Neuron (in vitro differentiated cells): ENCODE measurements around the gene MPPED1.

Experiments used
- H2AFZ ChIP-seq: one replicate; pipeline ENCODE4 v1.6.1; 2013; ENCODE audit warnings: low read depth, mild to moderate bottlenecking, inconsistent platforms, low read length, moderate library complexity
- H3K27me3 ChIP-seq: one replicate; pipeline ENCODE4 v1.6.1; 2013; ENCODE audit warnings: low read length; ENCODE audit not compliant: insufficient read depth
- H3K36me3 ChIP-seq: one replicate; pipeline ENCODE4 v1.6.1; 2013; ENCODE audit warnings: low read length; ENCODE audit not compliant: insufficient read depth
- H3K4me1 ChIP-seq: one replicate; pipeline ENCODE4 v1.6.1; 2013; ENCODE audit warnings: low read length; ENCODE audit not compliant: insufficient read depth
- H3K4me3 ChIP-seq: 2 replicates; pipeline ENCODE4 v1.5.1; 2013; ENCODE audit warnings: mild to moderate bottlenecking, low read length, moderate library complexity
- H3K9me3 ChIP-seq: one replicate; pipeline ENCODE4 v1.6.1; 2013; ENCODE audit warnings: low read length

MPPED1 gene

DNA sequence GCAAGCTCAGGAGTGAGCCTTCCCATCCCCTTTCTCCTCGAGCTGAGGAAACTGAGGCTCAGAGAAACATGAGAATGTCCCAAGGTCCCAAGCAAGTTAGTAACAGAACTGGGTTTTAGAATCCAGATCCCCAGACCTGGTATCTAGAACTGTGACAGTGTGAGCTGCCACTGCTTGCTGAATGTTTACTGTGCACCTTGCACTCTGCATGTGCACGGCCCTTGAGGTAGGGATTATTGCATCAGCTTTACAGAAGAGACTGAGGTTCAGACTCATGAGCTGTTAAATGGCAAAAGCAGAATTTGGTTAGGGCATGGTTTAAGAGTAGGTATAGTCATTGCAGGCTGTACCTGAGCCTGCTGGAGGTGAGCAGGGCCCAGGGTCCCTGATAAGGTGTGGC is 3.8 kb upstream of the MPPED1 start:
- no peak overlapping the region for H3K4me3 ChIP-seq
- H3K9me3 ChIP-seq: no peaks in the 10 kb centered on the region
- H3K4me1 ChIP-seq: peaks cover 4% of the 10 kb centered on the region
- no peaks in the 10 kb centered on the region for H3K36me3 ChIP-seq
- H2AFZ ChIP-seq: no peak overlapping the region
- H3K27me3 ChIP-seq: peaks cover 55% of the 10 kb centered on the region

DNA sequence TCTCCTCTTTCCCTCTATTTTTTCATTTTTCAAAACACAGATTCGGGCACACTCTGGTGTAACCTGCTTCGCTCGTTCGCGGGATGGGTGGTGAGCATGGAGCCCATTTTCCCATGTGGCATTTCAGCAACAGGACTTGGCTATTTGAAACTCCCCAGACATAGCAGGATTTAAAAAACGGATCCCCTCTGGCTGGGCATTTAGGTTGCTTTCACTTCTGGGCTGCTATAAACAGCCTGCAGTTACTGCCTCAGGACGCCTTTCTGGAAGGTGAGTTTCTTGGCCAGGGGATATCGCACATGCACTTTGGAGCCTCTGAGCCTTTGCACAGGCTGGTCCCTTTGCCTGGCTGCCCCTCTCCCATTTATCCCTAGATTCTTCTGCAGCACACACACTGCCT is 2.8 kb upstream of the MPPED1 start:
- peaks cover 66% of the 10 kb centered on the region for H3K27me3 ChIP-seq
- no peak overlapping the region for H2AFZ ChIP-seq

DNA sequence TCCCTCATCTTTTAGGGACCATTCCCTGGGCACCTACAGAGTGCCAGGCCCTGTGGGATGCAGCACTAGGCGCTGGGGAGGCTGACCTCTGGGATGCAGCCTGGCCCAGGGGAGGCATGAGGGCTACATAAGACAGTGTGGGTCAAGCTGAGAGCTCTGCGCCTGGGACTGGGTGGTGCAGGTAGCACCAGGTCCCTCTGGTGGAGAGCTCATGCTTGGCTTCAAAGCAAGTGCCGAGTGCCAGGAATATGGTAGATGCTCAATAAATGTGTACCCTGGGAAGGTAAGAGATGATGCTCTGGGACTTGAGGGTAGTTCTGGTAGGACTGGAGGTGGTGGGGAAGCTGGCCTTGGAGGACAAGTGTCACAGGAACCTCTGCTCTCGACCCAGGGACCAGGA is 2.0 kb upstream of the MPPED1 start:
- no peaks in the 10 kb centered on the region for H3K9me3 ChIP-seq
- peaks cover 73% of the 10 kb centered on the region for H3K27me3 ChIP-seq
- no peaks in the 10 kb centered on the region for H3K36me3 ChIP-seq
- H3K4me1 ChIP-seq: peaks cover 4% of the 10 kb centered on the region
- no peak overlapping the region for H3K4me3 ChIP-seq
- H2AFZ ChIP-seq: no peak overlapping the region

More for the DNA sequence above, 2.8 kb upstream of the MPPED1 start:
- Histone ChIP-seq H3K4me1 (peaks cover 4% of the 10 kb centered on the region), H3K9me3 (no peaks in the 10 kb centered on the region), H3K36me3 (no peaks in the 10 kb centered on the region), H3K4me3 (no peak overlapping the region)

DNA sequence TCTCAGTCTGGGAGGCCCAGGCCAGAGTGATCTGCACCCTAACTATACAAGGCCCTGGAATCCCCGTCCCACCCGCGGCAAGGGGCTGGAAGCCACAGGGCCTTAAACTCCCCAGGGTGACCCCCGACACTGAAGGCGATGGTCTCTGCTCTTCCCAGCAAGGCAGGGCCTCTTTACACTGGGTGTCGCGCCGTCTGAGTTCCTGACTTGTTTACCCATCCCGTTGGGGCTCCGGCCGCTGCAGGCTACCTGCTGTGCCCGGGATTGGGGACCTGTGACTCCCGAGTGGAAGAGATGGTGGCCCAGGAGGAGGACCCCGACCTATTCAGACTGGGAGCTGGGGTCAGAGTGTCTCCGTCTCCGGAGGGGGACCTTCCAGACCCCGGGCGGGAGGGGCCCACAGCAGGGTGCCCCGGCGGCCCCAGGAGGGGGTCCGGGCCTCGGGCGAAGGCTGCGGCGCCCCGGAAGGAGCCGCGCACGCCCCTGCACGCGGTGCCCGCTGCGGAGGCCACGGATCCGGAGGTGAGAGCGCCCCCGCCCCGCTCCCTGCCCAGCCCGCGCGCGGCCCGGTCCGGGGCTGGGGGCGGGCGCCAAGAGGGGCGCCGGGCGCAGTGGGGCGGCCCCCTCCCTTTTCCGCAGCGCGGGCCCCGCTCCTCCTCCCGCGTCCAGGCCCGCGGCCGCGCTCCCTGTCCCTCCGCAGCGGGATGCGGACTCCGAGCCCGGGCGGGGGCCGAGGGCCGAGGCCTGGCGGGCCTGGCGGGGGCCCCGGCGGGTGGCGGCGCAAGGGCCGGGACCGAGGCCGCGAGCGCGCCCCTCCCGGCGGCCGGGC is 560 bp upstream of the MPPED1 start:
- peaks cover 4% of the 10 kb centered on the region for H3K4me1 ChIP-seq
- H2AFZ ChIP-seq: no peak overlapping the region
- no peak overlapping the region for H3K4me3 ChIP-seq
- peaks cover 70% of the 10 kb centered on the region for H3K27me3 ChIP-seq
- no peaks in the 10 kb centered on the region for H3K36me3 ChIP-seq
- no peaks in the 10 kb centered on the region for H3K9me3 ChIP-seq

GRCh38 chr22:43412808-43413795 is 1.3 kb downstream of the MPPED1 start:
- no peak overlapping the region for H3K4me3 ChIP-seq
- H3K4me1 ChIP-seq: peaks cover 4% of the 10 kb centered on the region

DNA sequence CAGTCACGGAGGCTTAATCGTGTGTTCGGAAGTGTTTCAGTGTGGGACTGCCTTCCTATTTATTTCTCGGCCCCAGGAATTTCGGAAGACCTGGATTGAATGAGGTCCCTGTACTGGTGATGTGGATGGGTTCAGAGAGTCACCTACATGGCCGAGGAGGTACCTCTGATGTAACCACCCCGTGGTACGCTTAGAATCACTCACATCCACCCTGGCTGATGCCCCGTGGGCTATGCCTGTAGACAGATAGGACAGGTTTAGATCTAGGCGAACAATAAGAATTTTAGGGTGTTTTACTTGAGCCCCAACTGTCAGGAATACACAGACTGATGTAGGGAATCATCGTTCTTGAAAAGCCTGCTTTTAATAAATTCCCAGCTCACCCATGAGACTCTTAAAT is 2.0 kb downstream of the MPPED1 start:
- Histone ChIP-seq H3K9me3 (no peaks in the 10 kb centered on the region), H2AFZ (no peak overlapping the region), H3K27me3 (peaks cover 80% of the 10 kb centered on the region), H3K4me3 (no peak overlapping the region), H3K36me3 (no peaks in the 10 kb centered on the region), H3K4me1 (peaks cover 4% of the 10 kb centered on the region)

More at GRCh38 chr22:43412808-43413795, 1.3 kb downstream of the MPPED1 start:
- no peak overlapping the region for H2AFZ ChIP-seq
- no peaks in the 10 kb centered on the region for H3K9me3 ChIP-seq
- H3K36me3 ChIP-seq: no peaks in the 10 kb centered on the region
- peaks cover 77% of the 10 kb centered on the region for H3K27me3 ChIP-seq

DNA sequence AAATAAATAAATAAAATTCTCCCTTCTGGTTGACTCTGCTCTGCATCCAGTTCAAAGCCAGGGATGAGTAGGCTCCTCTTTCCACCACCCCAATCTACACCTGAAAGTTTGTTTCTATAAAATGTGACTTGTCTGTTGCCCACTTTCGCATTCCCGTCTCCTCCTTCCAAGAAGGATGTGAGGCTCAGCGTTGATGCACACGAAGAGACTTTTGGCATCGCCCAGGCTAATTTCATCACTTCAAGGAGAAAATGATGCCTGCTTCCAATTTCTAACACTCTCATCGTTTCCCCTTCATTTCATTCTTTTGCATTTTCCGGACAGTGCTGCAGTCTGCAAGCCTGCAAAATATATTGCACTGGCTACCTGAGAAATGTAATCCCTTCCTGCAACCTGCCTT is 3.9 kb downstream of the MPPED1 start:
- peaks cover 71% of the 10 kb centered on the region for H3K27me3 ChIP-seq
- H3K9me3 ChIP-seq: no peaks in the 10 kb centered on the region
- peaks cover 4% of the 10 kb centered on the region for H3K4me1 ChIP-seq
- H3K4me3 ChIP-seq: no peak overlapping the region
- H2AFZ ChIP-seq: no peak overlapping the region
- H3K36me3 ChIP-seq: no peaks in the 10 kb centered on the region

- H3K4me3 ChIP-seq: no peak overlapping the region
- H3K27me3 ChIP-seq: peaks cover 74% of the 10 kb centered on the region
- H2AFZ ChIP-seq: no peak overlapping the region
- H3K4me1 ChIP-seq: peaks cover under 1% of the 10 kb centered on the region
- no peaks in the 10 kb centered on the region for H3K36me3 ChIP-seq
- no peaks in the 10 kb centered on the region for H3K9me3 ChIP-seq
These were observed 5.7 kb downstream of the MPPED1 start for GRCh38 chr22:43417555-43417954.

GRCh38 chr22:43418079-43418825 is 6.4 kb downstream of the MPPED1 start:
- no peaks in the 10 kb centered on the region for H3K4me1 ChIP-seq
- no peak overlapping the region for H2AFZ ChIP-seq
- H3K4me3 ChIP-seq: no peak overlapping the region
- H3K9me3 ChIP-seq: no peaks in the 10 kb centered on the region
- H3K27me3 ChIP-seq: peaks cover 67% of the 10 kb centered on the region
- no peaks in the 10 kb centered on the region for H3K36me3 ChIP-seq

GRCh38 chr22:43419371-43420080 is 7.7 kb downstream of the MPPED1 start:
- Histone ChIP-seq H2AFZ (no peak overlapping the region), H3K27me3 (peaks cover 54% of the 10 kb centered on the region), H3K36me3 (no peaks in the 10 kb centered on the region), H3K4me3 (no peak overlapping the region), H3K9me3 (no peaks in the 10 kb centered on the region), H3K4me1 (no peaks in the 10 kb centered on the region)

GRCh38 chr22:43421046-43421665 is 9.3 kb downstream of the MPPED1 start:
- peaks cover 43% of the 10 kb centered on the region for H3K27me3 ChIP-seq

More at GRCh38 chr22:43421046-43421665, 9.3 kb downstream of the MPPED1 start:
- H2AFZ ChIP-seq: no peak overlapping the region
- H3K4me3 ChIP-seq: no peak overlapping the region
- H3K36me3 ChIP-seq: no peaks in the 10 kb centered on the region
- no peaks in the 10 kb centered on the region for H3K4me1 ChIP-seq
- no peaks in the 10 kb centered on the region for H3K9me3 ChIP-seq
